Measurements from ENCODE around the gene DLGAP1. TPM values are rescaled to one million over a fixed set of nuclear protein-coding genes. Genes with fewer than 3 reads are reported as not detected.

Gene DLGAP1
- total RNA-seq, 1 experiment from 2014 or later, result 0.39 TPM

DNA sequence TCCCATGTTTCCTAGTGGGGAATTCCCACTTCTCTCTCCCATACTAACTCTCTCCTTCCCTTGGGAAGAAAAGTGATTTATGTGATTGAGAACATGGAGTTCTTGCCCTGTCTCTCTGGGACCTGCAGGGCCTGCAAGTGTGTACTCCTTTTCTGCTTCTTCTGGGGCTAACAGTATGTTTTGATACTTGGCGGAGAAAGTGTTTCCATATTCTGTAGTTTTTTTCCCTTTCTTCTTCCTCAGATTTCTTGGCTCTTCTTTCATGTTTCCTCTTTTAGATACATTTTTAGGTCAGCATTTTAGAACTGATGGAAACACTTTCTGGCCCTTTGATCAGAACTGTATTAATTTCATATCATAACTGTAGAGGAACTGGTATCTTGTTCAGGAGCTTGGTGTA lies 352.2 kb downstream of the DLGAP1 start:
- Histone ChIP-seq H3K9me2 (ENCODE audit: insufficient read depth) (no peaks in the 10 kb centered on the region), H3K9me3 (ENCODE audit: control insufficient read depth in 1 of 2, insufficient read depth in 1 of 2, low read depth in 1 of 2, low read length in 2 of 2) (no peaks in the 10 kb centered on the region), H2AFZ (ENCODE audit: low read depth, low read length, poor library complexity, severe bottlenecking) (no peak overlapping the region), H3K27ac (ENCODE audit: low read depth, low read length) (no peak overlapping the region), H3K4me3 (replicated peaks in 1 of 2; ENCODE audit: low read depth in 1 of 2, low read length in 2 of 2) (no peak overlapping the region), H3K27me3 (ENCODE audit: insufficient read depth, low read length) (no peaks in the 10 kb centered on the region), H3K9ac (ENCODE audit: low read length) (no peak overlapping the region), H3K4me2 (ENCODE audit: low read length) (no peak overlapping the region), H3K4me1 (ENCODE audit: control insufficient read depth in 1 of 2, insufficient read depth in 2 of 2, low read length in 2 of 2) (no peaks in the 10 kb centered on the region), H3K36me3 (ENCODE audit: control insufficient read depth in 1 of 2, insufficient read depth in 2 of 2, low read length in 2 of 2) (no peaks in the 10 kb centered on the region), H3K79me2 (ENCODE audit: insufficient read depth, low read length) (no peaks in the 10 kb centered on the region), H4K20me1 (ENCODE audit: insufficient read depth) (no peaks in the 10 kb centered on the region)
- RAD21 ChIA-PET (ENCODE audit: low non-redundant PET in 1 of 2, low total read pairs in 2 of 2, uncharacterized antibody in 2 of 2, unreplicated experiment in 2 of 2), result no interaction called here
- no TSS peak for BruUV-seq (replicated peaks)
- TF ChIP-seq ZBTB33 (IDR thresholded peaks at IDR 0.05; ENCODE audit: extremely low read depth, insufficient replicate concordance, low read length) (no peak), ZFX (IDR thresholded peaks at IDR 0.05) (no peak), ZNF274 (IDR thresholded peaks at IDR 0.05; ENCODE audit: low read depth, low read length) (no peak), EZH2 (IDR thresholded peaks at IDR 0.05) (no peak), TCF7L2 (IDR thresholded peaks at IDR 0.05; ENCODE audit: borderline replicate concordance, extremely low read depth, insufficient read depth, insufficient read length) (no peak), EZH2phosphoT487 (IDR thresholded peaks at IDR 0.05; ENCODE audit: borderline replicate concordance) (no peak), SIN3A (IDR thresholded peaks at IDR 0.05; ENCODE audit: low read depth) (no peak), POLR2A (IDR thresholded peaks at IDR 0.05; ENCODE audit: borderline replicate concordance, extremely low read depth, insufficient read depth, insufficient read length) (no peak), SP1 (IDR thresholded peaks at IDR 0.05; ENCODE audit: low read depth) (no peak), YY1 (IDR thresholded peaks at IDR 0.05; ENCODE audit: extremely low read depth, insufficient replicate concordance, low read depth, low read length) (no peak), ELF1 (IDR thresholded peaks at IDR 0.05; ENCODE audit: borderline replicate concordance, low read depth) (no peak), RAD21 (IDR thresholded peaks at IDR 0.05; ENCODE audit: low read depth) (no peak), CEBPB (IDR thresholded peaks at IDR 0.05; ENCODE audit: low read depth) (no peak), CBX3 (IDR thresholded peaks at IDR 0.05; ENCODE audit: low read depth) (no peak), POLR2AphosphoS5 (IDR thresholded peaks at IDR 0.05; ENCODE audit: low read depth, low read length) (no peak), EGR1 (IDR thresholded peaks at IDR 0.05; ENCODE audit: low read depth) (no peak)
- POLR2A ChIA-PET, result no interaction called here
- DNase-seq (ENCODE audit: low read depth, low spot score), result no peak
- CTCF ChIA-PET, result no interaction called here
- intact Hi-C loops (cut with micrococcal nuclease), result no loop called here
- ATAC-seq, result no peak

All from HCT116 (cell line).